ENCODE measurements around the gene FGF23.

The FGF23 gene

DNA sequence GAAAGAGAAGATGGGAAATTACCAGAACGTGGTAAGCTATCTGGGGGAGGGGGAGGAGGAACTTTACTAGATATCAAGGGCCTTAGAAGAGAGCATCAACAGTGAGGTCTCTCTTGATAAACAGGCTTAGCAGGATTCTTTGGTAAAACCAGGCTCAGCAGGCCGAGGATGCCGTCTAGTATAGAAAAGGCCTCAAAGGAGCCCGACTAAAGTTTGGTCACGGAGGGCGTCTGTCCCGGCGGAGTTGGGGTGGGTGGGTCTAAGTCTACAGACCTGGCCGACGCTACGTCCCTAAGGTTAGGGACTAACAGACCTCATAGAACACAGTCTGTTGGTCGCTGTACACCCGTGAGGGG, 59.0 kb downstream of the FGF23 start:
- TF ChIP-seq, protein P1, sequence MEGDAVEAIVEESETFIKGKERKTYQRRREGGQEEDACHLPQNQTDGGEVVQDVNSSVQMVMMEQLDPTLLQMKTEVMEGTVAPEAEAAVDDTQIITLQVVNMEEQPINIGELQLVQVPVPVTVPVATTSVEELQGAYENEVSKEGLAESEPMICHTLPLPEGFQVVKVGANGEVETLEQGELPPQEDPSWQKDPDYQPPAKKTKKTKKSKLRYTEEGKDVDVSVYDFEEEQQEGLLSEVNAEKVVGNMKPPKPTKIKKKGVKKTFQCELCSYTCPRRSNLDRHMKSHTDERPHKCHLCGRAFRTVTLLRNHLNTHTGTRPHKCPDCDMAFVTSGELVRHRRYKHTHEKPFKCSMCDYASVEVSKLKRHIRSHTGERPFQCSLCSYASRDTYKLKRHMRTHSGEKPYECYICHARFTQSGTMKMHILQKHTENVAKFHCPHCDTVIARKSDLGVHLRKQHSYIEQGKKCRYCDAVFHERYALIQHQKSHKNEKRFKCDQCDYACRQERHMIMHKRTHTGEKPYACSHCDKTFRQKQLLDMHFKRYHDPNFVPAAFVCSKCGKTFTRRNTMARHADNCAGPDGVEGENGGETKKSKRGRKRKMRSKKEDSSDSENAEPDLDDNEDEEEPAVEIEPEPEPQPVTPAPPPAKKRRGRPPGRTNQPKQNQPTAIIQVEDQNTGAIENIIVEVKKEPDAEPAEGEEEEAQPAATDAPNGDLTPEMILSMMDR (IDR thresholded peaks at IDR 0.05): no peak
- TF ChIP-seq ZFX (IDR thresholded peaks at IDR 0.05; ENCODE audit: borderline replicate concordance): no peak
- H3K27ac ChIP-seq: 0 out of 2 replicates have a peak overlapping the region, but pooled peaks have one; percentile 25

All from 22Rv1 (cell line).